GM12892 (cell line): ENCODE measurements around the gene PJVK.

Source experiments
- POLR2A ChIP-seq: IDR thresholded peaks from 2 replicates; pipeline ENCODE4 v1.6.1; 2011; ENCODE audit warnings: low read depth, low read length, control low read depth
- POLR2AphosphoS5 ChIP-seq: IDR thresholded peaks from 2 replicates; pipeline ENCODE4 v1.6.1; 2011; ENCODE audit warnings: low read depth, low read length, control low read depth
- TAF1 ChIP-seq: IDR thresholded peaks from 2 replicates; pipeline ENCODE4 v1.6.1; 2011; ENCODE audit warnings: low read depth, mild to moderate bottlenecking, control low read depth, low read length, borderline replicate concordance

DNA sequence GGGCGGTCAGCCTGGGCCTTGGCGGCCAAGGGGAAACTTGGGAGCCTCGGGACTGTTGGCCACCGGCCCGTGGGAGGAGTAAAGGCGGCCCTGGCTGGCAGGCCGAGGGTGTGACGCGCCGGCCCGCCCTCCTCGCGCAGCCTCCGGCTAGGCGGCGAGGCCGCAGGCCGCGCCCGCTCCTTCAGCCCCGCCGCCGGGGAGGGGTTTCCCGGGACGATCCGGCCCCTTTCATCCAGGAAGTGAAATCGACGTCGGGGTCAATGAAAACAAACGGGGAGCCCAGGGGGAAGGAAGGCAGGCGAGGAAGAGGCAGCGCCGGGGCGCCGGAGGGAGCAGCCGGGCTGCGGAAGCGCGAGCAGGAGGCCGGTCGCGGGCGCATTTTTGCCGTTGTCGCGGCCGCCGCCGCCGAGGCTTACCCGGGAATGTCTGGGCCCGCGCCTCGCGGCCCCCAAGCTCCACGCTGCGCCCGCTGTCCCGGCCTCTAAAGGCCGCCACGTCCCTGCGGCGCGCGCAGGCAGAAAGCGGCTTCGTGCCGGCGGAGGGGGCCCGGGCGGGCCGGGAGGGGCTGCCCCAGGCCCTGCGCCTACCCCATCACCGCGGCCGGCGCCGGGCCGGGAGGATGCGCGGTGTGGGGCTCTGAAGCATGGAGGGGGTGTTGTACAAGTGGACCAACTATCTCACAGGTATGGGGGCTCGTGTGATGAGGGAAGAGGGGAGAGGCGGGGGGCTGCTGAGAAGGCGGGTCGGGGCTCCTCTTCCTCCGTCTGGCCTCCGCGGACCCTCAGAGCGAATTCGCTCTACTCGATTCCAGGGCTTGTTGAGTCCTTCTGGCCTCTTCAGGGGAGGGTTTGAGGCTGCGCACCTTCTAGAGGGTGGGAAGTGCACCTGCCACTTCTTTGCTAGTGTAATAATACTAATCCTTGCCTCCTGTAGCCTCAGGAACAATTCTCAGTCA lies 29.3 kb downstream of the PJVK start, which contains the start of gene PLEKHA3:
- TF ChIP-seq POLR2A, result peak; percentile 42; the same call in 1 of the 2 replicates
- no peak for TF ChIP-seq POLR2AphosphoS5
- TF ChIP-seq TAF1, result no peak
